Body of pancreas (tissue), 4 donors: ENCODE measurements around the gene RIMBP2. TPM values are rescaled to one million over a fixed set of nuclear protein-coding genes. Genes with fewer than 3 reads are reported as not detected.

Experiments used
- ATAC-seq: fragments of 150-250 bp; one replicate; pipeline ENCODE4 v1.9.1; 2016
- DNase-seq, 4 donors: peaks; one replicate each; pipeline ENCODE4 v3.0.0-alpha.2; 2019
- H3K27ac ChIP-seq, 4 donors: fragments of 200-600 bp; sonication (generic); 1 replicate in 3 of 4; 2 replicates in 1 of 4; pipeline versions ENCODE4 v1.5.1 to v1.6.1; 2016 to 2019; ENCODE audit warnings: mild to moderate bottlenecking in 1 of 4, mixed read lengths in 1 of 4, moderate library complexity in 1 of 4
- H3K27me3 ChIP-seq, 2 donors: fragments of 200-600 bp; sonication (generic); one replicate each; pipeline ENCODE4 v1.6.0; 2016; ENCODE audit warnings: mild to moderate bottlenecking in 1 of 2
- H3K36me3 ChIP-seq, 2 donors: fragments of 200-600 bp; sonication (generic); replicated peaks in 1 of 2; 2 replicates each; pipeline ENCODE4 v1.5.1; 2016; ENCODE audit warnings: low read depth in 2 of 2; ENCODE audit not compliant: insufficient read depth in 1 of 2
- H3K4me1 ChIP-seq: fragments of 200-600 bp; sonication (generic); one replicate; pipeline ENCODE4 v1.6.0; 2016
- H3K4me3 ChIP-seq, 2 donors: fragments of 200-600 bp; sonication (generic); 1 replicate in 1 of 2; 2 replicates in 1 of 2; pipeline ENCODE4 v1.5.1; 2016 to 2019
- H3K9me3 ChIP-seq, 3 donors: fragments of 200-600 bp; sonication (generic); 1 replicate in 2 of 3; 2 replicates in 1 of 3; pipeline ENCODE4 v1.5.1; 2016
- POLR2A ChIP-seq, 3 donors: fragments of 450-650 bp; IDR thresholded peaks; one replicate each; pipeline ENCODE4 v1.6.1; 2016; ENCODE audit warnings: antibody characterized with exemption in 3 of 3, mild to moderate bottlenecking in 2 of 3
- WGBS, 2 donors: methylation state at CpG; one replicate each; pipeline ENCODE4 v1.1.5; 2017; 5-methylcytosine and 5-hydroxymethylcytosine counted together
- intact Hi-C: fragments of 100-400 bp; cut with DNase I; formaldehyde crosslinking; loops from one replicate; pipeline ENCODE4 v1.15.1; 2023
- total RNA-seq, 2 donors: library from RNA; depleted of rRNA; stranded (reverse); fragments of >200 nt; gene quantifications; one replicate each; pipeline ENCODE4 v1.1.0, GENCODE V29; 2016
- TF ChIP-seq, protein P1 (sequence below), 7 experiments: fragments of 450-650 bp in 4 of 7; fragments of 200-600 bp in 3 of 7; sonication (generic) in 3 of 7; IDR thresholded peaks; one replicate each; pipeline ENCODE4 v1.5.1; 2016 to 2019; ENCODE audit warnings: antibody characterized with exemption in 7 of 7

Gene RIMBP2
- total RNA-seq, 2 donors from 2014 or later: 7.3 to 27.4 TPM

GRCh38 chr12:130711756-130712155 lies 4.3 kb downstream of the RIMBP2 start:
- intact Hi-C loops: no loop called here
- no peak for TF ChIP-seq POLR2A (IDR thresholded peaks at IDR 0.05)
- TF ChIP-seq, protein P1, sequence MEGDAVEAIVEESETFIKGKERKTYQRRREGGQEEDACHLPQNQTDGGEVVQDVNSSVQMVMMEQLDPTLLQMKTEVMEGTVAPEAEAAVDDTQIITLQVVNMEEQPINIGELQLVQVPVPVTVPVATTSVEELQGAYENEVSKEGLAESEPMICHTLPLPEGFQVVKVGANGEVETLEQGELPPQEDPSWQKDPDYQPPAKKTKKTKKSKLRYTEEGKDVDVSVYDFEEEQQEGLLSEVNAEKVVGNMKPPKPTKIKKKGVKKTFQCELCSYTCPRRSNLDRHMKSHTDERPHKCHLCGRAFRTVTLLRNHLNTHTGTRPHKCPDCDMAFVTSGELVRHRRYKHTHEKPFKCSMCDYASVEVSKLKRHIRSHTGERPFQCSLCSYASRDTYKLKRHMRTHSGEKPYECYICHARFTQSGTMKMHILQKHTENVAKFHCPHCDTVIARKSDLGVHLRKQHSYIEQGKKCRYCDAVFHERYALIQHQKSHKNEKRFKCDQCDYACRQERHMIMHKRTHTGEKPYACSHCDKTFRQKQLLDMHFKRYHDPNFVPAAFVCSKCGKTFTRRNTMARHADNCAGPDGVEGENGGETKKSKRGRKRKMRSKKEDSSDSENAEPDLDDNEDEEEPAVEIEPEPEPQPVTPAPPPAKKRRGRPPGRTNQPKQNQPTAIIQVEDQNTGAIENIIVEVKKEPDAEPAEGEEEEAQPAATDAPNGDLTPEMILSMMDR (IDR thresholded peaks at IDR 0.05): no peak
- peaks cover 20% of the 10 kb centered on the region for H3K4me1 ChIP-seq
- H3K4me3 ChIP-seq: no peak overlapping the region
- H3K36me3 ChIP-seq: no peaks in the 10 kb centered on the region
- no peak overlapping the region for H3K27ac ChIP-seq
- peaks cover 0 to 9% of the 10 kb centered on the region in 2 donors for H3K27me3 ChIP-seq
- ATAC-seq (no peak), DNase-seq (peak in 1 of 4 donors; percentile 18)
- H3K9me3 ChIP-seq: no peaks in the 10 kb centered on the region
- 61 to 71% methylated on average over 15 to 16 of the region's 16 CpGs for WGBS, 2 donors

- Histone ChIP-seq H3K27me3 (peaks cover 0 to 9% of the 10 kb centered on the region in 2 donors), H3K36me3 (no peaks in the 10 kb centered on the region), H3K9me3 (no peaks in the 10 kb centered on the region), H3K4me3 (no peak overlapping the region), H3K4me1 (peaks cover 15% of the 10 kb centered on the region), H3K27ac (no peak overlapping the region)
- WGBS, 2 donors: 66% methylated on average over 7 of the region's 7 CpGs
- TF ChIP-seq, protein P1 (IDR thresholded peaks at IDR 0.05): no peak
- no peak for TF ChIP-seq POLR2A (IDR thresholded peaks at IDR 0.05)
- intact Hi-C loops: no loop called here
- DNase-seq: no peak
- no peak for ATAC-seq
These were observed 5.4 kb downstream of the RIMBP2 start for GRCh38 chr12:130710733-130711080.

GRCh38 chr12:130709971-130710732 lies 5.9 kb downstream of the RIMBP2 start:
- Histone ChIP-seq H3K27me3 (peaks cover 0 to 7% of the 10 kb centered on the region in 2 donors), H3K27ac (no peak overlapping the region), H3K36me3 (no peaks in the 10 kb centered on the region), H3K4me3 (no peak overlapping the region), H3K9me3 (no peaks in the 10 kb centered on the region), H3K4me1 (peaks cover 9% of the 10 kb centered on the region)
- intact Hi-C loops: no loop called here
- no peak for DNase-seq
- no peak for ATAC-seq
- 61 to 66% methylated on average over 8 to 13 of the region's 13 CpGs for WGBS, 2 donors
- TF ChIP-seq POLR2A (IDR thresholded peaks at IDR 0.05): no peak
- TF ChIP-seq, protein P1 (IDR thresholded peaks at IDR 0.05): no peak

DNA sequence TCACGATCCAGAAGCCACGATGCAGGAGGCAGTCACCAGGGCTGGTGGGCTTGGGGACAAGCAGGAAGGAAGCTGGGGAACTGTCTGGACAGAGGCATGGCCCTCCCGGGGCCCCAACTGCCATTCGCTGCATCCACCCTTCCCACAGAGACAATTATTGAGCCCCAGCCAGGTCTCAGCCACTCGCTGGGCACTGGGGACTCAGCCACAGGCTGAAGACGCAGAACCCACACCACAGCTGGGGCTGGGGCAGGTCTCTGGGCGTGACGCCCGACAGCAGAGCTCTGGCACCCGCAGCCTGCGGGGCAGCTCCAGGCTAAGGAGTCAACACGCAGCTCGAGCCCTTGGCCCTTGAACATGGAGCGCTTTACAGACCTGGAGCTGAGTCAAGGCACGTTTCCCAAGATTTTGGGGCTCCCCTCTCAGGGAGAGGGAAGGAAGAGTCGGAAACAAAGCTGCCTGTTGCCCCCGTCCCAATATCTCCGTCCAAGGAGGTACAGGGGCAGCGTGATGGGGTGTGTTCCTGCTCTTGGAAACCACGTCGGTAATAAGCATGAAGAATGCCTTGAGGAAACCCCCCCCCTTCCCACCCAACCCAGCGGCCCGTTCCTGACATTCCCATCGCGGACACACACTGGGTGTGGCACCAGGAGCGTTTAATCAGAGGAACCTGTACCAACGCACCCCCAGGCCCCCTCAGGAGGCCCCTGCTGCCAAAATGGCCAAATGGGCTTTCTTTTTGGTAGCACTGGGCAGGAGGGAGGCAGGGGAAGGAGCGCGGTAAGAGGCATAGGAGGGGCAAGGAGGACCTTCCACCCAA lies 6.7 kb downstream of the RIMBP2 start:
- TF ChIP-seq POLR2A (IDR thresholded peaks at IDR 0.05): no peak
- TF ChIP-seq, protein P1 (IDR thresholded peaks at IDR 0.05): no peak
- intact Hi-C loops: no loop called here
- no peaks in the 10 kb centered on the region for H3K9me3 ChIP-seq
- H3K4me1 ChIP-seq: peaks cover 3% of the 10 kb centered on the region
- no peaks in the 10 kb centered on the region for H3K27me3 ChIP-seq
- H3K36me3 ChIP-seq: no peaks in the 10 kb centered on the region
- H3K4me3 ChIP-seq: no peak overlapping the region
- 54 to 59% methylated on average over 23 to 29 of the region's 29 CpGs for WGBS, 2 donors
- DNase-seq: no peak
- ATAC-seq: no peak
- no peak overlapping the region for H3K27ac ChIP-seq
